Endometrium (tissue), 2 donors: ENCODE measurements around the gene HPCAL1.

Source experiments
- FAIRE-seq: peaks from 2 replicates; lab custom pipeline; 2012; peaks lifted over from hg19 to GRCh38; lab: Jason Lieb, UNC
- donor health status: control.
- donor health status: control.

HPCAL1 gene

GRCh38 chr2:10303694-10304378 lies 1.1 kb downstream of the HPCAL1 start:
- no peak for FAIRE-seq

DNA sequence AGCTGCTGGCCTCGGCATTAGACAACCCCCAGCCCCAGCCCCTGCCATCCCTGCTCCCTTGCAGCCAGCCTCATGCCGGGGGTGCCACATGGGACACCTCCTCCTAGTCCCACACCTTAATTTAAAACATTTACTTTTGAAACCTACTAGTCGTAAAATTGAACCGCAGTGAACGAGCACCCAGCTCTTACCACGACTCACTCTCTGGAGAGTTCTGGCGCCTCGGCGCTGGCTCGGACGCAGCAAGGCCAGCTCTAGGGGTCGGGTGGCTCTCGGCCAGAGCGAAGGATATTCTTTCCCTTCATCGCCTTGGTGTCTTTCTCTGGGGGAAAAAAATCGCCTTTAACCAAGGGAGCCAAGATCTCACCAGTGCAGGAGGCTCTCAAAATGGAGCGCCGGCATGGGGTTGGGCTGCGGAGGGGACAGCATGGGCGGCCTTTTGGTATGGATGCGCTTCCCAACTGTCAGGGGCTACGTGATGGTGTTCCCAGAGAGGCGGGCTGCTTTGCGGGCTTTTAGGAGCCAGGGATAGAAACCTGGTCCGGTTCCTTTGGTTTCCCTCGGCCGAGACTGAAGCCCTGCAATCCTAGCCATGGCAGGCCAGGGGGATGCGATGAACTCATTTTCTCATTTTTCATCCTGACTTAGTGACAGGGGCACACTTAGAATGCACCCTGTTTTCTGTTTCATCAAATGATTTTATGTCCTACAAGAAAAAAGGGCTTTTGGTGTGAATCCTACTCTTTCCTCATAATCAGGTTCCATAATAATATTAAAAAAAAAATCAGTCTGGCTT lies 2.0 kb downstream of the HPCAL1 start:
- no peak for FAIRE-seq

DNA sequence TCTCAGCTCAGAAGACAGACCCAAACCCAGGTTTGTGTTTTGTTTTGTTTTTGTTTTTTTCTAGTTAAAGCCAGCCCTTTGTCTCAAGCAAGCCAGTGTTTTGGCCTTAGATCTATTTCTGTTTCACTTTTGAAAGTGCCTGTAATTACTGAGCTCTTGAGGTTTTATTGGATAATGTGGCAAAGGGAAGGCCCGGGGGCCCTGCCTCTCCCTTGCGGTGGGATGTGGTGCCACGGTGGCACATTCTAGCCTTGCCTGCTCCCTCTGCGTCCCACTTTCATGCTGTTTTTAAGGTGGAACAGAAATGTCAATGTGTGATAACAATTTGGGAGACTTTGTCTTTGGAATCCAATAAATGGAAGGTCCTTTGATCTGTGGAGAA lies 2.5 kb downstream of the HPCAL1 start:
- FAIRE-seq = no peak

DNA sequence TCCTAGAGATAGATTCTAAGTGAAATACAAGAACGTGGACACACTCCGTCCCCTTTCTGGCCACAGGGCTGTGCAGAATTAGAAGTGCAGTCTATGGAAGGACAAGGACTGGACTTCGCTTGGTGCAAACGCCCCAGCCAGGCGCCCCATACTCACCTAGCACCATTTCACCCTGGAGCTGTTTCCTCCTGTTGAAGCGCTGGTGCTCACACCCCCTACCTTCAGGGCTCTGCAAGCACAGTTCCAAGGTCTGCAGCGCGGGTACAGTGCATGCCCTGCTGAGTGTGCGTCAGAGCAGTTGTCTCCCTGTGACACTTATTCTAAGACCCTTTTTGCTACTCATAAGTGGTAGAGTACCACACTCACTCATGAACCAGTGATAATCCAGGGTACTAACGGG lies 3.0 kb downstream of the HPCAL1 start:
- no peak for FAIRE-seq

GRCh38 chr2:10306901-10307463 lies 4.3 kb downstream of the HPCAL1 start:
- FAIRE-seq = no peak

DNA sequence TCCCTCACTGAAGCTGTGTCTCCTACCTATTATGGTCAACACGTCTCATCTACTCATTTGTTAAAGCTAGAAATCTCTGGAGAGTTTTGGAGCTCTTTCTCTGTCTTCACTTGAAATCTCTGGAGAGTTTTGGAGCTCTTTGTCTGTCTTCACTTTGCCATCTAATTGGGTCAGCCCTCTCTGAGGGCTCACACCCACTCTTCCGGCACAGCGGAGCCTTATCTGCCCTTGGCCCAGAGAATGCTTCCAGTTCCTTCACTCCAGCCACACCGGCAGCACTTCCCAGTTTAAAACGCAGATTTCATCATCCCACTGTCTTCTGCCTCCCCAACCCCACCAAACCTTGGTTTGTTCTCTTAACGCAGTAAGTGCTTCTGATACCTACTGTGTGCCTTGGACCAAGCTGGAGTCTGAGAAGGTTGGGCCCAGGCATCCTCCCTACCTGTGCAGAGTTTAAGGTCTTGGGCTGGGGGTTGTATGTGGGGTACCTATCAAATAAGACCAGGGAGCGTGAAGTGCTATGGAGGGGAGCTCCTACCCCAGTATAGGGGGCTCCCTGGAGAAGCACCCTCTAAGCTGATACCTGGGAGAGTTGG lies 5.0 kb downstream of the HPCAL1 start:
- FAIRE-seq = no peak

GRCh38 chr2:10308866-10309265 lies 6.2 kb downstream of the HPCAL1 start:
- FAIRE-seq = no peak

DNA sequence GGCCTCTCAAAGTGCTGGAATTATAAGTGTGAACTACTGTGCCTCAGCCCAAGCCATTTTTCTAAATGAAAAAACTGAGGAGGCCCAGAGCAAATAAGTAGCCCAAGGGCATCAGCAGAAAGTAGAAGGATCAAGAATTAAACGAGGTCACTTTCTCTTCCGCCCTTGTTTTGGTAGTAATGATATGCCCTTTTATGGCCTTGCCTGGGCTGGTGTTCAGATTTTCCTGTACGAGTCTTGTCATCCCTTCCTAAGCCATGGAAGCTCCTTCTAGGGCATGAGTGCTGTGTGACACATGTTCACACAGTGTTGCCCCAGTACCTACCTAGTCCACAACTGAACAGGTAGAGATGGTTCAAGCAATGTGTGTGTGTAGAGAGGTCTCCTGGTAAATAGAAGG lies 6.6 kb downstream of the HPCAL1 start:
- FAIRE-seq = no peak

DNA sequence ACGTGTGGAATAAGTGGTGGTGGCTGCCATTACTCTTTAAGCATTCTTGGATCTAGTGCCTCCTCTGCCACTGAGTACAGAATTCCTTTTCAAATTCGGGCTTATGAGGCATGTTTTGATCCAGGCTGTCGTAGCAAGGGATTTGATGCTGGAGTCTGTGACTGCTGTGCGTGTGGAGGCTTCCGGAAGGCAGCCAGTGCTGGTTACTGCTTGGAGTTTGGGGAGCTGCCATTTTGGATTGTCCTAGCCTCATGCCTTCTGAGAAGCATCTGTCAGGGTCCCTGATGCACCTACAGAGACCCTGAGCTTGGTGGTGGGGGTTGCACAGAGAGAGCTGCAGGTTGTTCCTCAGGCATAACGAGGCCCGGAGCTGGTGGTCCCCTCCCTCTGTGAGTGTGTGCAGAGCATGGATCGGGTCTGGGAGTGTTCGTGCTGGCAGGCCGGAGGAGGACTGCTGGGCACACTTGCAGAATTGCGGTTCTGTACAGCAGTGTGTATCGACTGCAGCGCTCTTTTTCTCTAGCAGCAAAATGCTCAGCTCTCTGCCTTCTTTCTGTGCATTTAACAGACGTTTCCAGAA lies 7.7 kb downstream of the HPCAL1 start:
- no peak for FAIRE-seq

- no peak for FAIRE-seq
Observed at GRCh38 chr2:10311736-10312135, 9.0 kb downstream of the HPCAL1 start.

DNA sequence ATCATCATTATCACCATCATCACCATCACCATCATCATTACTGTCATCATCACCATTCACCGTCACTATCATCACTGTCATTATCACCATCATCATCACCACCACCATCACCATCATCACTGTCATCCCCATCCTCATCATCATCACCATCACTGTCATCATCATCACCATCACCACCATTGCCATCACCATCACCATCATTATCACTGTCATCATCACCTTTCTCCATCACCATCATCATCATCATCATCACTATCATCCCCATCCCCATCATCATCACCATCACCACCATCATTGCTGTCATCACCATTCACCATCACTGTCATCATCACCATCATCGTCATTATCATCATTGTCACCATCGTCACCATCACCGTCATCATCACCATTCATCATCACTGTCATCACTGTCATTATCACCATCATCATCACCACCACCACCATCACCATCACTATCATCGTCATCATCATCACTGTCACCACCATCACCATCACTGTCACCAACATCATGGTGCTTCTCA lies 9.8 kb downstream of the HPCAL1 start:
- FAIRE-seq = no peak

GRCh38 chr2:10316336-10316735 lies 13.6 kb downstream of the HPCAL1 start:
- no peak for FAIRE-seq

DNA sequence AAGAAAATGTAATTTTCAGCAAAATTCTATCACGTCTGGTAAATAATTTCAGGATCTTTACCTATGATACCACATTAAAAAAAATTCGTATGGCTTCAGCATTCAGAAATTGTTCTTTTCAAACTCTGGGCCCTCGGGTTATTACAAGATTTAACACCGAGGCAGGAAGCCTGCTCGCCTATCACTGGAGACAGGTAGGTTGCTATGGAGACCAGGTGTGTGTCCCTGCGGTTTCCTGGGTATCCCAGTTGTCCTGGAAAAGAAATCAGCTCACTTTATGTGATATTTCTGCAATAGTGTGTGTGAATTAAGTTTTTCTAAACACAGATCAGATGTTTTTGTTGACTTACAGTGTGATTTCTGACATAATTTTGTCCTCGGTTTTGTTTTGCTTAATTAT lies 14.2 kb downstream of the HPCAL1 start:
- FAIRE-seq = no peak

DNA sequence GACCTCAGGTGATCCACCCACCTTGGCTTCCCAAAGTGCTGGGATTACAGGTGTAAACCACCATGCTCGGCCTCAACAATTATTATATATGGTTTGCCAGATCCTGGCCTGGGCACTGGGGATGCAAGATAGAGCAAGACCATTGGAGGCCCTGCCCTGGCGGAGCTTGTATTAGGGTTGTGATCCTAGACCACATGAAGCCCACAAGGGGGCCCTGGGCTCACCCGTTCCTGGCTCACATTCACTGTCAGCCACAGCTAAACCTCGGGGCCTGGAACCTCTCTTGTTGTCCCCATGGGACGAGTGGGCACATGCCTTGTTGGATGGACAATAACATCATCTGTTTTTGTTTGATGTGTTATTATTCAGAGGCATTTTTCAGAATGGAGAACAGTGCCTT lies 14.9 kb downstream of the HPCAL1 start:
- FAIRE-seq = no peak

DNA sequence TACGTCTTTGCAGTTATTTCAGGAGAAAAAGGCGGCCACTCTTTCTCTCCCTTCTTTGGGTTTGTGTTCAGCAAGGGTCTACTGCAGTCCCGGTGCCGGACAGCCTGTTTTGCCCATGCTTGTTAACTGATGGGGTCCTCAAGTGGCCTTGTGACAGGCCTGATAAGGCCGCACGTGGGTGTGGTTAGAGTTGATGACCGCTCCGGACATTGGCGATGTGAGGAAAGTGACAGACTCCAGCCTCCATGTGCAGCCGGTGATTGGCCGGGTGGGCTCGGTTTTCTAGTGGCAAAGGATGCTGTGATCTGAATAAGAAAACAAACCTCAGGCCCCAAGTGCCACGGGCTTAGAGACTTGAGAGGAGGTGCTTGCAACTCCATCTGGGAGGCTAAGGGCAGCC lies 15.6 kb downstream of the HPCAL1 start:
- FAIRE-seq = no peak

GRCh38 chr2:10319892-10320574 lies 17.3 kb downstream of the HPCAL1 start:
- FAIRE-seq = no peak

GRCh38 chr2:10320575-10320931 lies 17.8 kb downstream of the HPCAL1 start:
- no peak for FAIRE-seq

DNA sequence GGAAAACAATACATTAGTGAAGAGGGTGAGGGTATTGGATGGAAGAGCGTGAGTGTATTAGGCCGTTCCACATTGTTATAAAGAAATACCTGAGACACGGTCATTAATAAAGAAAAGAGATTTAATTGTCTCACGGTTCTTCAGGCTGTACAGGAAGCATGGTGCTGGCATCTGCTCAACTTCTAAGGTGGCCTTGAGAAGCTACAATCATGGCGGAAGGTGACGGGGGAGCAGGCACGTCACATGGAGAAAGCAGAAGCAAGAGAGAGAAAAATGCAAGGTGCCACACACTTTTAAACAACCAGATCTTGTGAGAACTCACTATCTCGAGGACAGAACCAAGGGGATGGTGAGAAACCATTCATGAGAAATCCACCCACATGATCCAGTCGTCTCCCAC lies 18.2 kb downstream of the HPCAL1 start:
- FAIRE-seq = no peak

GRCh38 chr2:10321622-10322021 lies 18.9 kb downstream of the HPCAL1 start:
- no peak for FAIRE-seq

- FAIRE-seq = no peak
Observed at GRCh38 chr2:10322481-10322880, 19.8 kb downstream of the HPCAL1 start.

DNA sequence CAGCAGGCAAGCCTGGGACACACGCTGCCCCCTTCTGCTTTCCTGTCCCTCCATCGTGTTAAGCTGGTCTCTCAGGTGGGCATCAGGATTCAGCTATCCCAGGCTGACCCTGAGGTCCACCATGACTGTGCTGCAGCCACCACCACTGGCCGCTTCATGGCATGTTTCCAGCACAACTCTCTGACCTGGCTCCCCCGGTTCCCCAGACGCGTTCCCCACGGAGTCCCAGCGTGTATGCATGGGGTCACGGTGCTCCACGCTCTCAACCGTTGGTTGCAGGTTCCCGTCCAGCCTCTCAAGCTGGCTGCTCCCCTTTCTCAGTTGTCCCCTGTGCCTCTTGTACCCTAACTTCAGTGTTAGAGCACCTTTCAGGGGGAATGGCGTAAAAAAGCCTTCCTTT lies 20.3 kb downstream of the HPCAL1 start:
- no peak for FAIRE-seq

DNA sequence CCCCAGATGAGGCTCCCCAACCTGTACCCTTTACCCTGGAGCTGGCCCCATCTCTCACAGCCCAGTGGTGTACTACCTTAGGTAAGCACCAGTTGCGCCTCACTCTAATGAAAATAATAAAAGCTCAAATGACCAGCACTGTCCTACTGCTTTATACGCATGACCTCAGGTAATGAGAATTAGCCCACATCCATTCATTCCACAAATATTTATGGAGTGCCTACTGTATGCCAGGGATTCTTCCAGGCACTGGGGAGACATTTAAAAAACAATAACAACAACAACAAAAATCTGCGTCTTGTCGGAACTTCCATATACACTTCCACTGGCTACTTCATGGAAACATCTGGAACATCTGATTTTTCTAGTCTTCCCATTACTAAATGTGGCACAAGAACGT lies 20.8 kb downstream of the HPCAL1 start:
- FAIRE-seq = no peak
